HCT116 (cell line): ENCODE results near the gene PSTPIP1. TPM values are rescaled to one million over a fixed set of nuclear protein-coding genes. Genes with fewer than 3 reads are reported as not detected.

Experiments
- ATAC-seq: fragments of 200-7000 bp; cut with Tn5 transposase; 2 replicates; pipeline ENCODE4 v1.9.1; 2020; ENCODE audit warnings: mild to moderate bottlenecking, moderate library complexity
- BruUV-seq: library from RNA; stranded (reverse); fragments of 400-500 nt; replicated peaks from 2 replicates; lab custom pipeline; 2021; lab: Mats Ljungman, UMichigan
- CTCF ChIA-PET: fragments of 300-600 bp; sonication (Branson Sonifier 250); formaldehyde crosslinking; loops from one replicate; lab custom pipeline; 2021; ENCODE audit warnings: antibody characterized with exemption; lab: Charles Lee
- POLR2A ChIA-PET: fragments of 300-600, 350-600 bp; sonication (Branson Sonifier 250); formaldehyde crosslinking; loops from one replicate; lab custom pipeline; 2021; ENCODE audit warnings: antibody characterized with exemption; lab: Charles Lee
- RAD21 ChIA-PET, 2 experiments: fragments of 300-600 bp; sonication (Branson Sonifier 250); formaldehyde crosslinking; loops; one replicate each; lab custom pipeline; 2023; ENCODE audit warnings: low total read pairs in 2 of 2; ENCODE audit not compliant: uncharacterized antibody in 2 of 2, unreplicated experiment in 2 of 2, low non-redundant PET in 1 of 2; lab: Charles Lee
- DNase-seq: peaks from one replicate; pipeline ENCODE4 v3.0.0-alpha.2; 2010; ENCODE audit warnings: low read depth, low spot score
- H2AFZ ChIP-seq: fragments of 200-600 bp; shearing (Covaris generic), sonication (generic); 2 replicates; pipeline ENCODE4 v1.6.1; 2017; ENCODE audit warnings: low read depth, mixed run types, mixed read lengths, antibody characterized with exemption, low read length; ENCODE audit not compliant: poor library complexity, severe bottlenecking
- H3K27ac ChIP-seq: 2 replicates; pipeline ENCODE4 v1.5.1; 2012; ENCODE audit warnings: low read depth, low read length
- H3K27me3 ChIP-seq: fragments of 200-600 bp; sonication (generic); 2 replicates; pipeline ENCODE4 v1.6.1; 2016; ENCODE audit warnings: mixed run types, low read length, mixed read lengths; ENCODE audit not compliant: insufficient read depth
- H3K36me3 ChIP-seq, 2 experiments: fragments of 200-500 bp in 1 of 2; fragments of 200-600 bp in 1 of 2; sonication (Bioruptor generic) in 1 of 2; sonication (generic) in 1 of 2; 2 replicates each; pipeline versions ENCODE4 v1.5.1 to v1.6.1; 2014 to 2016; ENCODE audit warnings: low read length in 2 of 2, inconsistent platforms in 1 of 2, mixed read lengths in 1 of 2, mixed run types in 1 of 2; ENCODE audit not compliant: insufficient read depth in 2 of 2, control insufficient read depth in 1 of 2
- H3K4me1 ChIP-seq, 2 experiments: fragments of 200-600 bp in 1 of 2; sonication (generic) in 1 of 2; 2 replicates each; pipeline versions ENCODE4 v1.5.1 to v1.6.1; 2012 to 2017; ENCODE audit warnings: low read length in 2 of 2, inconsistent platforms in 1 of 2, mild to moderate bottlenecking in 1 of 2, mixed read lengths in 1 of 2, mixed run types in 1 of 2, moderate library complexity in 1 of 2; ENCODE audit not compliant: insufficient read depth in 2 of 2, control insufficient read depth in 1 of 2
- H3K4me2 ChIP-seq: fragments of 200-600 bp; sonication (generic); 2 replicates; pipeline ENCODE4 v1.6.1; 2017; ENCODE audit warnings: mixed run types, low read length, mixed read lengths
- H3K4me3 ChIP-seq, 2 experiments: fragments of 200-600 bp in 1 of 2; sonication (generic) in 1 of 2; replicated peaks in 1 of 2; 2 replicates each; pipeline ENCODE4 v1.5.1; 2011 to 2016; ENCODE audit warnings: low read length in 2 of 2, control low read depth in 1 of 2, low read depth in 1 of 2, mild to moderate bottlenecking in 1 of 2, mixed read lengths in 1 of 2, mixed run types in 1 of 2
- H3K79me2 ChIP-seq: fragments of 200-600 bp; sonication (generic); 2 replicates; pipeline ENCODE4 v1.6.1; 2017; ENCODE audit warnings: mild to moderate bottlenecking, mixed run types, low read length, moderate library complexity, mixed read lengths; ENCODE audit not compliant: insufficient read depth
- H3K9ac ChIP-seq: fragments of 200-600 bp; sonication (generic); 2 replicates; pipeline ENCODE4 v1.6.1; 2016; ENCODE audit warnings: low read length, mixed read lengths
- H3K9me2 ChIP-seq: fragments of 200-600 bp; sonication (generic), shearing (Covaris generic); 2 replicates; pipeline ENCODE4 v1.6.1; 2017; ENCODE audit warnings: mixed run types, mild to moderate bottlenecking, moderate library complexity; ENCODE audit not compliant: insufficient read depth
- H3K9me3 ChIP-seq, 2 experiments: fragments of 200-500 bp in 1 of 2; fragments of 200-600 bp in 1 of 2; sonication (Bioruptor generic) in 1 of 2; sonication (generic) in 1 of 2; 2 replicates each; pipeline ENCODE4 v1.6.1; 2014 to 2017; ENCODE audit warnings: low read length in 2 of 2, mixed read lengths in 2 of 2, inconsistent platforms in 1 of 2, low read depth in 1 of 2, mild to moderate bottlenecking in 1 of 2, mixed run types in 1 of 2, moderate library complexity in 1 of 2; ENCODE audit not compliant: control insufficient read depth in 1 of 2, insufficient read depth in 1 of 2
- H4K20me1 ChIP-seq: fragments of 200-600 bp; sonication (generic), shearing (Covaris generic); 2 replicates; pipeline ENCODE4 v1.6.1; 2017; ENCODE audit warnings: mixed run types, mild to moderate bottlenecking, moderate library complexity; ENCODE audit not compliant: insufficient read depth
- CBX3 ChIP-seq: IDR thresholded peaks from 2 replicates; pipeline ENCODE4 v1.6.1; 2012; ENCODE audit warnings: low read depth
- CEBPB ChIP-seq: IDR thresholded peaks from 2 replicates; pipeline ENCODE4 v1.6.1; 2012; ENCODE audit warnings: low read depth
- JUND ChIP-seq: IDR thresholded peaks from 2 replicates; pipeline ENCODE4 v1.6.1; 2012
- RAD21 ChIP-seq: IDR thresholded peaks from 2 replicates; pipeline ENCODE4 v1.6.1; 2012; ENCODE audit warnings: low read depth, mild to moderate bottlenecking
- SIN3A ChIP-seq: IDR thresholded peaks from 2 replicates; pipeline ENCODE4 v1.6.1; 2012; ENCODE audit warnings: low read depth
- SP1 ChIP-seq: IDR thresholded peaks from 2 replicates; pipeline ENCODE4 v1.6.1; 2012; ENCODE audit warnings: low read depth
- TCF7L2 ChIP-seq: IDR thresholded peaks from 2 replicates; pipeline ENCODE4 v1.7.0; 2011; ENCODE audit warnings: borderline replicate concordance, inconsistent platforms; ENCODE audit not compliant: insufficient read depth, insufficient read length; ENCODE audit errors: extremely low read depth
- ZBTB33 ChIP-seq: IDR thresholded peaks from 2 replicates; pipeline ENCODE4 v1.6.1; 2011; ENCODE audit warnings: mild to moderate bottlenecking, low read length, moderate library complexity; ENCODE audit not compliant: insufficient replicate concordance; ENCODE audit errors: extremely low read depth
- intact Hi-C: fragments of 100-400 bp; cut with micrococcal nuclease; formaldehyde crosslinking; loops from 2 replicates; pipeline ENCODE4 v1.10.0; 2022
- total RNA-seq: library from RNA; stranded (reverse); gene quantifications from one replicate; pipeline ENCODE4 v1.2.1, GENCODE V29; 2021; ENCODE audit not compliant: unreplicated experiment

The PSTPIP1 gene
- total RNA-seq, 1 experiment from 2014 or later: 0.79 TPM

GRCh38 chr15:77019521-77020331, 24.8 kb downstream of the PSTPIP1 start:
- H3K9ac ChIP-seq: no peak overlapping the region
- no peak overlapping the region for H2AFZ ChIP-seq
- H3K9me2 ChIP-seq: no peaks in the 10 kb centered on the region
- no peak overlapping the region for H3K4me2 ChIP-seq
- TF ChIP-seq SIN3A (no peak), TCF7L2 (no peak), CEBPB (no peak), RAD21 (no peak), ZBTB33 (no peak), JUND (no peak), CBX3 (no peak), SP1 (no peak)
- TF ChIP-seq, all 23 proteins: peak for 0
- Histone ChIP-seq H3K4me1 (no peaks in the 10 kb centered on the region), H3K27ac (no peak overlapping the region), H3K27me3 (no peaks in the 10 kb centered on the region), H3K36me3 (no peaks in the 10 kb centered on the region), H3K4me3 (no peak overlapping the region), H3K9me3 (no peaks in the 10 kb centered on the region), H3K79me2 (no peaks in the 10 kb centered on the region), H4K20me1 (no peaks in the 10 kb centered on the region)
- no TSS peak for BruUV-seq
- ChIA-PET CTCF (no interaction called here), POLR2A (no interaction called here), RAD21 (no interaction called here)
- DNase-seq (no peak), ATAC-seq (no peak)
- intact Hi-C loops: loop anchor here (5.0 kb wide), 1 partner anchor 803 kb away; no protein-coding TSS in a partner anchor
